GM18861 (cell line): ENCODE results near the gene ATOX1.
A peak's percentile ranks its signal among the peaks of the same experiment; 100 is the strongest.
"Not testable (repeated sequence)": the region's sequence is repeated elsewhere in the genome, so short reads cannot be mapped to it uniquely, and the experiment has no call there.

Source experiments
- ATAC-seq: cut with Tn5 transposase; IDR thresholded peaks from one replicate; pipeline ENCODE4 v1.9.1; 2021; ENCODE audit not compliant: unreplicated experiment

Gene ATOX1, protein sequence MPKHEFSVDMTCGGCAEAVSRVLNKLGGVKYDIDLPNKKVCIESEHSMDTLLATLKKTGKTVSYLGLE

DNA sequence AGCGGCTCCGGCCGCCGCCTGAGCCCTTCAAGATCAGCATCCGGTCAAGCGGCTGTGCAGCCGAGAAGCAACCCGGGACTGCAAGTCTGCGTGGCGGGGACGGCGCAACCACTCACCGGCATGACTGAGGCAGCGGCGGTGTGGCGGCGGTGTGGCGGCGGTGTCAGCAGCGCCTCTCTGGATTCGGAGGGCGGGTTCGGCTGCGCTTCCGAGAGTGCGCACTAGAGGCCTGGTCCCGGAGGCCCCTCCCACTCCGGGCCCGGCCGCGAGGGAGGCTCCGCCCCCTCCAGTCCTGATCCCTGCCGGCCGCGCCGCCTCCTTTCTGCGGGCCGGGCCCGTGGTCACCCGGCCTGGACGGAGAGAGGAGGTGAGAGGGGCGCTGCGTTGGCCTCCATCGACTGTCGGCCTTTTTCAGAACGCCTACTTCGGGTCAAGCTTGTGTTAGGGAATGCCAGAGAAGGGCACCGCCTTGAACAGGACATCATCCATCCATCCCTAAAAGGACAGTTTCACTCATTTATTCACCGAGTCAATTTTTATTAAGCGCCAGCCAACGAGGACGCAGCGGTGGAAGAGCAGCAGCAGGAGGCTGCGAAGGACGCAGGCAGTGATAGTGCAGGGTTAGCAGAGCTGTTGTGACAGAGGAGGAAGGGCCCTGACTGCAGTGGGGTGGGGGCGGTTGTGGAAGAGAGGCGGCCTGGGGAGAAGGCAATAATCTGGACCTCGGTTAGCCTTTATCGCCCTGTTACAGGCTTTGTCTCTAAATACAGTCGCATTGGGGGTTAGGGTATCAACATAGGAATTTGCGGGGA lies at the start of gene ATOX1:
TSS of gene ATOX1 (minus strand) at position 202 of the 812 bp plus-strand sequence. CDS start at position 122, 80 bp downstream.
- peak; percentile 93 for ATAC-seq

DNA sequence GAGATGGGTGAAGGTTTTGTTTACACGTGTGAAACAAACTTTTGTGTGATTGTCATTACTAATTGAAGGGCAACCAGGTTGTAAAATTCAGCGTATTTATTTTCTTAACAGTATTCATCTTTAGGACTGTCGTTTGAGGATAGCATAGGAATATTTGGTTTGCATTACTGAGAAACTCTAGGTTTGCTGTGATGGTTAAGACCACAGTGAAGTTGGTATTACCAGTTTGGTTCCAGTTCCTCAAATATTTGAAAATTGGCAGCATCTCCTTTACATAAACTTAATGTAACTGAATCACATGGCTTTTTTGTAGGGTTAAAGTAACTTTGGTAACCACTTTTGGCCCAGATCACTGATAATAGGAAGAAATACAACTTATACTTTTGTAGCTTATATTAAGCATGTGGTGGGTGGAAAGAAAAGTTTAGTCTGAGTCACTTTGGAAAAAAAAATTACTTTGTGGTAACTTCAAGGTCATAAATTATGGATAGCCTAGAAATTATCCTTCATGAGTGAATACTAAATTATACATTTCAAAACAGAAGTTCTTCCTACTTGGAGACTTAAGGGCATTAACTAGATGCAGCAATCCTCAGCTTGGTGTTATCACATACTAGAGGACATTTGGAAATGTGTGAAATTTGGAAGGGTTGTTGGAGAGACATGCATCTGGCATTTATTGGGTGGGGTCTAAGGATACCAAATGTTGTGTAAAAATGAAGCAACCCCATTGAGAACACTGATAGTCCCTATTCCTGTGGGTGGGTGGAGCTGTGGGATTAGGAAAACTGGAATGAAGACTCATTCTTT lies 47.2 kb upstream of the ATOX1 start:
- ATAC-seq: no peak

DNA sequence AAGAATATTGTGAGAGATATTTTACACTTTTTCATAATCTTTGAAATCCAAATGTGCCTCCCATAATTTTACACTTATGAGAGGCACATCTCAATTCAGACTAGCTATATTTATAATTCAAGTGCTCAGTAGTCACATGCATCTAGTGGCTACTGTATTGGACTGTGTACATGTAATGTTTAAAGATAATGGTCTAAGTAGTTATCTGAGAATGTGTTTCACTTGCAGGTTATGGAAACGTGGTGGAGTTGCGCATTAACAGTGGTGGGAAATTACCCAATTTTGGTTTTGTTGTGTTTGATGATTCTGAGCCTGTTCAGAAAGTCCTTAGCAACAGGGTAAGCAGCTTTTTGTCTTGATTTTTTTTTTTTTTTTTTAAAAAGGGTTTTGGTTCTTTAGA lies 42.1 kb upstream of the ATOX1 start:
- peak; percentile 56 for ATAC-seq

DNA sequence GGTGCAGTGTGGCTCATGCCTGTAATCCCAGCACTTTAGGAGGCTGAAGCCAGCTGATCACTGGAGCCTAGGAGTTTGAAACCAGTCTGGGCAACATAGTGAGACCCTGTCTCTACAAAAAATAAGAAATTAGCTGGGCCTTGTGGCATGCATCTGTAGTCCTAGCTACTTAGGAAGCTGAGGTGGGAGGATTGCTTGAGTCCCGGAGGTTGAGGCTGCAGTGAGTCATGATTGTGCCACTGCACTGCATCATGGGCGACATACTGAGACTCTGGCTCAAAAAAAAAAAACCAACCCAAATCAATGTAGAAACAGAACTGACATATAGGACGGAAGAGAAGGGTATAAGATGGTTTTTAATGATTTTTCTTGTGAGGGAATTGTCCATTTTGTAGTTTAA lies 41.0 kb upstream of the ATOX1 start:
- no peak for ATAC-seq

DNA sequence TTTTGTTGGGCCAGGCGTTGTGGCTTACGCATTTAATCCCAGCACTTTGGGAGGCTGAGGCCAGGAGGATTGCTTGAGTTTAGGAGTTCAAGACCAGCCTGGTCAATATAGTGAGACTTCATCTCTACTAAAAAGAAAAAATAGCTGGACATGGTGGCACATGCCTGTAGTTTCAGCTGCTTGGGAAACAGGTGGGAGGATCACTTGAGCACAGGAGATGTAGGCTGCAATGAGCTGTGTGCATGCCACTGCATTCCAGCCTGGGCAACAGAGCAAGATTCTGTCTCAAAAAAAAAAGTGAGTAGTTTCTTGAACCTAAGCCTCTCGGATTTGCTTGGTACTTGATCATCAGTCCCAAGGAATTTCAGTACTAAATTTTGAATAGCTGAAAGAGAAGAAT lies 40.2 kb upstream of the ATOX1 start:
- no peak for ATAC-seq

DNA sequence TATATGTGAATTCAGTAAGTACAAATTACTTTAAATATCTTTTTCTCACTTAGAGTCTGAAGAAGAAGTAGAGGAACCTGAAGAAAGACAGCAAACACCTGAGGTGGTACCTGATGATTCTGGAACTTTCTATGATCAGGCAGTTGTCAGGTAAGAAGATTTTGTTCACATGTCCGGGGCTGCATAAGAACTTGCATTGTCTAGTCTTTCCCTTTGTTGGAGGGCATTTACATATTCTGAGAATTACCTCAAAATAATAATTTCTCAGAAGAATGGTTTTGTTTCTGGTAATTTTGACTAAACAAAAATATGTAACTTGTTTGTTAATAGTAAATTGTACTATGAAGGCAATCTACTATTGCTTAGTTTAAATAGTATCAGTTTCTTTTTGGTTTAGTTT lies 37.0 kb upstream of the ATOX1 start:
- ATAC-seq: no peak

DNA sequence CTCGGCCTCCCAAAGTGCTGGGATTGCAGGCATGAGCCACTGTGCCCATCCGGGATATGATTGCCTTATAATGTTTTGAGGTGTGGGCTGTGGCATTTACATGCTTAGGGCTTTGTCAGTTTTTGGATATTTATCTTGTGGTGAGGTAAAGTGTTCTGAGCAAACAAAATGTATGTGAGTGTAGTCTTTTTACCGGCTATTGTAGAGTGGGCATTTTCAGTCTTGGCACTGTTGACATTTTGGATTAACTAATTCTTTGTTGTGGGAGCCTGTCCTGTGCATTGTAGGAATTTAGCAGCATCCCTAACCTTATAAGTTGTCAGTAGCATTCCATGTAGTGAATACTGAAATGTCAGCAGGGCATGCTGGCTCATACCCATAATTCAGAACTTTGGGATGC lies 34.9 kb upstream of the ATOX1 start:
- ATAC-seq: no peak

DNA sequence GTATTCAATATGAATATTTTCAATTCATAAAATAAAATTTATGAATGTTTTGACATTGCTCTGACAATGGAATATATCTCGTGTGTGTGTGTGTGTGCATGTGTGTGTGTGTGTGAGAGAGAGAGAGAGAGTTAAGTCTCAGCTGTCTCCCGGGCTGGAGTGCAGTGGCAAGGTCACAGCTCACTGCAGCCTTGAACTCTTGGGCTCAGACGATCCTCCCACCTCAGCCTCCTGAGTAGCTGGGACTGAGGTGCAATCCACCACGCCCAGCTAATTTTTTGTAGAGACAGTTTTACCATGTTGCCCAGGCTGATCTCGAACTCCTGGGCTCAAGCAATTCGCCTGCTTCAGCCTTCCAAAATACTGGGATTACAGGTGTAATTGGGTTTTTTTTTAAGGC lies 29.4 kb upstream of the ATOX1 start:
- ATAC-seq: no peak

DNA sequence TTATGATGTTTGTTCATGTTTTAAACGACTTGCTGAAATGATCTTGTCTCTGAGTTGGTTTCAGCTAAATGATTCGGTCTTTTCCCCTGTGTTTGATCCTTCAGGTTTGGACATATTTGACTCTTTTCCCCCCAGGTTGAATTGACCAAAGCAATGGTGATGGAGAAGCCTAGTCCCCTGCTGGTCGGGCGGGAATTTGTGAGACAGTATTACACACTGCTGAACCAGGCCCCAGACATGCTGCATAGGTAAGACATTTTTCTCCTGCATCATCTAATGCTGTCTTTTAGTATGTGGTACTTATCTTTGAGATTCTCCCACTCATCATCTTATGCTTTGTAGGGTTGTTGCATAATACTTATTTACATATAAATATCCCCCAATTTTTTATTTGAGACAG lies 28.0 kb upstream of the ATOX1 start:
- ATAC-seq: no peak

DNA sequence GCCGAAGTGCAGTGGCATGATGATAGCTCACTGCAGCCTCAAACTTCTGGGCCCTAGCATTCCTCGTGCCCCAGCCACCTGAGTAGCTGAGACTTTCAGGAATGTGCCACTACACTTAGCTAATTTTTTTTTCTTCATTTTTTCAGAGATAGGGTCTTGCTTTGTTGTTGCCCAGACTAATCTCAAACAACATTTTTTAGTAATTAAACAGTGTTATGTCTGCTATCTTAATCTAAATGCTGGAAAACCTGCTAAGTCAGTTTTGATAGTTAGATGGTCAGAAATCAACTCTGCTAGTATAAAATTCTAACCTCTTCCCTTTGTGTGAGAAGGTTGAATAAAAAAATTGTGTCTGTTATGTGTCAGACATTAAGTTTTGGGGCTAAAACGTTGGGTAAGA lies 25.7 kb upstream of the ATOX1 start:
- ATAC-seq: no peak

DNA sequence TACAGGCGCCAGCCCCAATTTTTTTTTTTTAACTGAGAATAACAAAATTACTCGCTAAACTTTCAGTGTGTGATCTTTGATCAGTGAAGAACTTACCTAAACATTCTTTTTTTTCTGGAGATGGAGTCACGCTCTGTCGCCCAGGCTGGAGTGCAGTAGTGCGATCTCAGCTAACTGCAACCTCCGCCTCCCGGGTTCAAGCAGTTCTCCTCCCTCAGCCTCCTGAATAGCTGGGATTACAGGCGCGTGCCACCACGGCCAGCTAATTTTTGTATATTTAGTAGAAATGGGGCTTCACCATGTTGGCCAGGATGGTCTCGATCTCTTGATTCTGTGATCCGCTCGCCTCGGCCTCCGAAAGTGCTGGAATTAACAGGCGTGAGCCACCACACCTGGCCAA lies 25.2 kb upstream of the ATOX1 start:
- ATAC-seq: not testable (repeated sequence)

DNA sequence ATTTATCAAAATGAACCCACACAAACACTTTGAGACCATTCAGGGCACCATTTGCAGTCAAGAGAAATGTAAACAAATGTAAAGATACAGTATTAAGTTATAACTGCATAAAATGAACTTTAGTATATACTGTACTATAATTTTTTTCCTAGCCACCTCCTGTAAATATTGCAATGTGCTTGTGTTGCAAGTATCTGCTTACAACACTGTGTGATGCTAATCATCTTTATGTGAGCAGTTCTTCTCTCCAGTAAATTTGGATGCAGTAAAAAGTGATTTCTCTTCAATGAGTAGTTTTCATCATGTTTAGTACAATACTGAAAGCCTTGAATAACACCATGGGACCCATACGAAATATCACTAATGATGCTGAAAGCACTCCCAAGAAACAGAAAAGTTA lies 22.8 kb upstream of the ATOX1 start:
- no peak for ATAC-seq

DNA sequence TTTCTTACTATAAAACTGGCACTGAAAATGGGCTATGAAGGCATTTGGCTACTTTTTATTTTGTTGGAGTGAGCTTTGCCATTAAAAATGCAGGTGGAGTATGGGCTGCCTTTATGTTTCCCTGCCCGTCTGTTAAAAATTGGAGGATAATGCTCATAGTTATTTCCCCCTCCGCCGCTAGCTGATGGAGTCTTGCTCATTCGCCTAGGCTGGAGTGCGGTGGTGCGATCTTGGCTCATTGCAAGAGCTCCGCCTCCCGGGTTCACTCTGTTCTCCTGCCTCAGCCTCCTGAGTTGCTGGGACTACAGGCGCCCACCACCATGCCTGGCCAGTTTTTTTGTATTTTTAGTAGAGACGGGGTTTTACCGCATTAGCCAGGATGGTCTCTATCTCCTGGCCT lies 21.9 kb upstream of the ATOX1 start:
- no peak for ATAC-seq

DNA sequence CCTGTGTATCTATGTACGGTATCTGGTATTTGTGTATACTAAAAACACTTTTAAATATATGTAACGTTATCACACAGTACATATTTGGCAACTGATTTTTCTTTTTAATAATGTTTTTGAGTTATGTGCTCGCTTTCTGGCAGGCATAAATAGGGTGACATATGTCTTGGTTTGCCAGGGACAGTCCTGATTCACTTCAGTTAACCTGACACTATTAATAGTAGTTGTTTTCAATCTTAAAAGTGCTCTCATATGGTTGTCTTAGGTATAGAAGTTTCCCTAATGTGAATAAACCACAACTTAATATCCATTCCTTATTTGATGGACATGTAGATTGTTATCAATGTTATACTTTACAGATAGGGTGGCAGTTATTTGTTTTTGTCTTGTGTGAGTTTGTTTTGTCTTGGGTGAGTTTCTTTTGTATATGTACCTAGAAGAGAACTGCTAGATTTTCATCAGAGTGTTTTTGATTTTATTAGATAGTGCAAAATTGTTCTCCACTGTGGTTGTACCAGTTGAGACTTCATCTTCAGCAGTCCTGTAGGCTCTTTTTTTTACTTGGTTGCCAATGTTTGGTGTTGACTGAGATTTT lies 21.2 kb upstream of the ATOX1 start:
- ATAC-seq: peak; percentile 57

DNA sequence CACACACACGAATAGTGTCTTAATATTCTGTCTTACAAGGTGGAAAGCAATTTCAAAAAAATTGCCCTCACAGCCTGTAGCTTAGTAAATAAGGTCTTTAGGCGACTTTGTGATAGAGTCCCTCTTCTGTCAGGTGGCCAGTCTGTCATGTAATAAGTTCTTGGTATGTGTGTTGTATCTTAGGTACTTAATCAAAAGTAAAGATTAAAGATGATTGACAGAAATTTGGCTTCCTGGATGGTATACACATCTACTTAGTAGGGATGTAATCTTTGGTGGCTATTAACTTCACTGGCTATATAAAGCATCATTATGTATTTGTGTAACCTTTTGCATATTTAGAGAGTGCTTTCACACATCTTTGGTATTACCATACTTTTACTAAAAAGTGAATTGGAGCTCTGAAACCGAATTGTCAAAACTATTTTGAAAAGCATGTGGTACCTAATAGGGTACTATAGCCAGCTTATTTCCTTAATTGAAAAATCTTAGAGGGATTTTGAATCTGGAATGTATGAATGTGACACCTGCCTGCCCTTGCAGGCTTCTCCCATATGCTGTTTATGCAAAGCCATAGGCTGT lies 16.7 kb upstream of the ATOX1 start:
- ATAC-seq: no peak

DNA sequence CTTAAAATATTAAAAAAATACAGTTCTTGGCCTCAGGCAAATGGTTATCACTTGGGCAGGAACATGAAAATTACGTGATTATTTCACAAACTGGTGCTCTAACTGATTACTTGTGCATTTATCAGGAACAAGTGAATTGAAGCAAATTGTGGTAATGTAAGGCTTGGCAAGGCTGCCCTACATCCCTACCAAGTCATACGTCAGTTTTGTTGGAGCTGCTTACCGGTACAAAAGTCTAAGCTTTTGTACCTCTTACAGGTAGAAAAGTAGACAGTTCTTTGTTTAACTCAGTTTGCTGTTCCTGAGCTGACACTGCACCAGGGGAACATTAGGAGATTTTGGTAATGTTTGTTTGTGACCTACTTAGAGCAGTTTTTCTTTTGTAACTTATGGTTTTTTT lies 15.5 kb upstream of the ATOX1 start:
- ATAC-seq: no peak

DNA sequence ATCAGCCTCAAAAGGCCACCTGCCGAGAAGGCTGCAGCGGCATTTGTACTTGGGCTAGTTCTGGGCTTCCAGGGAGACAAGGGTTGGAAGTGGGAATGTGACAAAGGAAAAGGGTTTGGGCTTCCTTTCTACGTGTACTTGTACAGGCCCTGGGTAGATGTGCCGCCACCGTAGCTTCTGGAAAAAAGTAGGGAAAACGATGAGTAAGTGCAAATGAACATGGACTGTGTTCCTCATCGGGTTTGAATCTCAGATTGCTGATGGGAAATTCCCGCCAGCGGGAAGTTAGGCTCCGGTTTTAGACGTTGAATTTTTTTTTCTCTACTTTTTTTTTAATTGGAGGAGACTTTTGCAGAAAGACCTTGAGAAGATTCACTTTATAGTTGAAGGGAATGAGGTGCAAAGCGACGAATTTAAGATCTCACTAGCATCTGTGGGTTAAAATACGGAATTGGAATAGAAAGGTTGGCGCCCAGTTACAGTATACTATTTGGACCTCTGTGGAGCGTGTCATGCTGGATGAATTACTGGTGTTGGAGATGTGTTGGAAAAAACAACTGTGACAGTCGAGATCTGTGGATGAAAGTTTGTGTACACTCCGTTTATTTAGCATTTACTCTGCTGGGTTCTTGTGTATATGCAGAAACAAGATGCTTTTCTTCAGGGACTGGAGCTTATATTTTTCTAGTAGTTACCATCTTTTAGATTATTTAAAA lies 14.6 kb upstream of the ATOX1 start:
- no peak for ATAC-seq

DNA sequence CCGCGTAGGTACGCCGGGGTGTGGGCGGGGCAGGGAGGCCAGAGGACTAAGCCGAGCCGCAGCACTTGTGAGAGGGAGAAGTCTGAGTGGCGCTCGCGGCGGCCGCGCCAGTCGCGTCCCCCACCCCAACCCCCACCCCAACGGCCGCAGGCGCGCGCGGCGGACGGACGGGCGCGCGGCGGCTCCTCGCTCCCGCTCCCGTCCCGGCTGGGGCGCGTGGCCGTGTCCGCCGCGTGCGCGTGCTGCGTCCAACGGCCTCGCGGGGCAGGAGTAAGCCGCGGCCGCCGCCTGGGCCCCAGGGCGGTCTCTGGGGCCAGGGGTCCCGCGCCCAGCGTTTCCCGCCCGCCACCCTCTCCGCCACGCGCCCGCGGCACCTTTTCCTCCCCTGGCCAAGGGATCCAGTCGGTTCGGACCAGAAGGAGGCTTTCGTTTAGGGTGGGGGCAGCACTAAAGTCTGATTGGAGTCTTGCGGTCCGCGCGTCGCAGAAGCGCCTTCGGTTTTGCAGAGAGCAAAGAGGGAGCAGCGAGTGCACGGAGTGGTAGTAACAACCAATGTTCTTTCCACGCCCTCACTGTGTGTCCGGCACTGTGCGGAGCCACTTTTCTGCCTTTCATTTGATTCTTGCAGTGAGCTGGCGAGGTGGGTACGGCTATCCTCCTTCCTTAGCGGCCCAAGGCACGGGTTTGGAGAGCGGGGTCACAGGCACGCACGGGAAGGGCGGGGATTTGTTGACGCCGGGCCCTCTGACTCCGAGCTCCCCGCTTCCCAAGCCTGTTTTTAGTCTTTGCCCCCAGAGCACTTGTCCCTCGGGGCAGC lies 13.8 kb upstream of the ATOX1 start:
- ATAC-seq: peak; percentile 1

DNA sequence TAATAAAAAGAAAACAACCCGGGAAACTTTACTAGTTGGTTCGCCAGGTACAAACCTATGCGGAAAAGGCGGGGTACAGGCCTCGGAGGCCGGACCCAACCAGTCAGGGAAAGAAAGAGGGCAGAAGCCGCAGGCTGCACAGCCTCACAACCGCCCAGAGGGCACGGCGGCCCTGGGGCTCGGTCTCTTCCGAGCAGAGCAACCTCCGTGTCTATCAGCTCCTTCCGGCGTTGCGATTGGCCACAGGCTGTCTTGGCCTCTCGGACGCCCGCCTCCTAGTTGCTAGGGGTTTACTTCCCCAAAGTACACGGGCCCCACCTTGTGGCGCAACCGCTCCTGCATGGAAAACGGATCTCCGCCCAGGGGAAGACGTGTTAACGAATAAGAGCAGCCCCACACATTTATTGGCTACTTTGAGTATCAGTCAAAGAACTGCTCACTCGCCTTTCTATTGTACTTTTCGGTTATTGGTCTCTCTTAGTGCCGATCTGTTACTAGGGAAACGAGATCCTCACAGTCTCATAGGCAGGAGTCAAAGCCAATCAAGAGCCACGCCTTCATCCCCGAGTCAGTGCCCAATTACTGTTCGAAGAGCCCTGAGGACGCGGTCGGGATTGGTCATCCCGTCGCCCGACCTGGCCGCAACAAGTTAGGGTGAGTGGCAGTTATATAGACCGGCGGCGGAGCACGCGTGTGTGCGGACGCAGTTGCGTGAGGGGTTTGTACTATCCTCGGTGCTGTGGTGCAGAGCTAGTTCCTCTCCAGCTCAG lies 13.0 kb upstream of the ATOX1 start, which contains the start of gene G3BP1:
TSS of gene G3BP1 (plus strand) at position 696 of the 770 bp plus-strand sequence. CDS start 14,667 bp downstream, outside the sequence.
- peak; percentile 79 for ATAC-seq
